Caco-2 (cell line): ENCODE results near the gene PTGES2. TPM values are rescaled to one million over a fixed set of nuclear protein-coding genes. Genes with fewer than 3 reads are reported as not detected.

Source experiments
- BruUV-seq: library from RNA; stranded (reverse); fragments of 400-500 nt; replicated peaks from 2 replicates; lab custom pipeline; 2021; lab: Mats Ljungman, UMichigan
- CTCF ChIA-PET: fragments of 300-600 bp; sonication (Branson Sonifier 250); formaldehyde crosslinking; loops from one replicate; lab custom pipeline; 2022; ENCODE audit warnings: antibody characterized with exemption; lab: Charles Lee
- POLR2A ChIA-PET: fragments of 300-600 bp; sonication (Branson Sonifier 250); formaldehyde crosslinking; loops from one replicate; lab custom pipeline; 2022; ENCODE audit warnings: antibody characterized with exemption; lab: Charles Lee
- DNase-seq, 2 experiments: peaks; one replicate each; pipeline versions ENCODE4 v3.0.0 to v3.0.0-alpha.2; 2020 to 2022
- H3K27me3 ChIP-seq: replicated peaks from 2 replicates; pipeline ENCODE4 v1.6.0; 2011; ENCODE audit warnings: low read length; ENCODE audit not compliant: control insufficient read depth, insufficient read depth
- H3K36me3 ChIP-seq: 2 replicates; pipeline ENCODE4 v1.5.1; 2011; ENCODE audit warnings: low read length; ENCODE audit not compliant: control insufficient read depth, insufficient read depth
- H3K4me1 ChIP-seq: fragments of 250-450 bp; sonication (Bioruptor Pico); 2 replicates; pipeline ENCODE4 v1.5.1; 2020; ENCODE audit warnings: mild to moderate bottlenecking
- H3K4me3 ChIP-seq: 2 replicates; pipeline ENCODE4 v1.5.1; 2011; ENCODE audit warnings: low read depth, mild to moderate bottlenecking, control low read depth, low read length
- H3K9me3 ChIP-seq: fragments of 250-450 bp; sonication (Bioruptor Pico); 2 replicates; pipeline ENCODE4 v1.5.1; 2020; ENCODE audit warnings: mild to moderate bottlenecking, moderate library complexity
- H3K27ac Mint-ChIP-seq: one replicate; pipeline ENCODE4 v1.8.0; 2022; ENCODE audit warnings: mixed read lengths; ENCODE audit not compliant: unreplicated experiment
- H3K27me3 Mint-ChIP-seq: one replicate; pipeline ENCODE4 v1.8.0; 2022; ENCODE audit warnings: mixed read lengths; ENCODE audit not compliant: insufficient read depth, unreplicated experiment
- H3K36me3 Mint-ChIP-seq: one replicate; pipeline ENCODE4 v1.8.0; 2022; ENCODE audit warnings: mild to moderate bottlenecking, mixed read lengths; ENCODE audit not compliant: insufficient read depth, unreplicated experiment
- H3K4me1 Mint-ChIP-seq: one replicate; pipeline ENCODE4 v1.8.0; 2022; ENCODE audit warnings: low read depth, mixed read lengths; ENCODE audit not compliant: unreplicated experiment
- H3K4me3 Mint-ChIP-seq: one replicate; pipeline ENCODE4 v1.8.0; 2022; ENCODE audit warnings: mild to moderate bottlenecking, moderate library complexity, mixed read lengths; ENCODE audit not compliant: unreplicated experiment
- H3K9me3 Mint-ChIP-seq: one replicate; pipeline ENCODE4 v1.8.0; 2022; ENCODE audit warnings: mixed read lengths; ENCODE audit not compliant: unreplicated experiment
- intact Hi-C: fragments of 100-400 bp; cut with micrococcal nuclease; formaldehyde crosslinking; loops from one replicate; pipeline ENCODE4 v1.10.0; 2022; ENCODE audit not compliant: unreplicated experiment
- total RNA-seq: library from RNA; stranded (reverse); gene quantifications from 2 replicates; pipeline ENCODE4 v1.2.3, GENCODE V29; 2022
- TF ChIP-seq, protein P1 (sequence below), 2 experiments: fragments of 200-600 bp in 1 of 2; IDR thresholded peaks; 1 replicate in 1 of 2; 2 replicates in 1 of 2; pipeline versions ENCODE4 v1.5.1 to v1.8.0; 2011 to 2022; ENCODE audit warnings: antibody characterized with exemption in 1 of 2, control low read depth in 1 of 2, inconsistent platforms in 1 of 2, low read depth in 1 of 2, low read length in 1 of 2, mild to moderate bottlenecking in 1 of 2, moderate library complexity in 1 of 2; ENCODE audit not compliant: insufficient read depth in 1 of 2, severe bottlenecking in 1 of 2, unreplicated experiment in 1 of 2

Gene PTGES2
- total RNA-seq, 1 experiment from 2014 or later, result 123 TPM

DNA sequence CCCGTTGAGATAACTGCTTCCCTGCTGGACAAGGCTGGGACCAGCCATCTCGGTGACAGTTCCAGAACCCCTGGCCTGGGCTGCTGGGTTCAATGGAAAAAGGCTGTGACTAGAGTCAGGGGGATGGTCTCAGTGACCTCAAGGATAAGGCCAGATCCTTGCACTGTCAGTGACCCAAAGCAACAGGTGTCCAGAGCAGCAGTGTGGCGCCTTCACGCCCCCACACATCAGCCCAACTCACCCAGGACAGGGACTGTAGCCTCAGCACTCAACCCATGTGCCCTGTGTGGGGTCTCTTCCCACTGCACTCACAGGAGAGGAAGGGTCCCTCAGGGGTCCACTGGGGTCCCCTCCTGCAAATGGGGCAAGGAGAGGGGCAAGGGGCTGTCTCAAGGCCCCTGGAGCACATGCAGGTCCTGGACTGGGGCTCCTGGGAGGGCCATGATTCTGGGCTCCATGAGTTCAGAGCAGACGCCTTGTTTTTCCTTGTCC, 21.0 kb upstream of the PTGES2 start:
- H3K4me1 Mint-ChIP-seq, result no peaks in the 10 kb centered on the region
- H3K4me3 Mint-ChIP-seq, result no peak overlapping the region
- peaks cover 15% of the 10 kb centered on the region; the same call in 1 of the 2 replicates for H3K4me1 ChIP-seq
- no peaks in the 10 kb centered on the region for H3K36me3 Mint-ChIP-seq
- ChIA-PET POLR2A (no interaction called here), CTCF (no interaction called here)
- BruUV-seq, result no TSS peak
- H3K9me3 ChIP-seq, result no peaks in the 10 kb centered on the region
- TF ChIP-seq, protein P1, sequence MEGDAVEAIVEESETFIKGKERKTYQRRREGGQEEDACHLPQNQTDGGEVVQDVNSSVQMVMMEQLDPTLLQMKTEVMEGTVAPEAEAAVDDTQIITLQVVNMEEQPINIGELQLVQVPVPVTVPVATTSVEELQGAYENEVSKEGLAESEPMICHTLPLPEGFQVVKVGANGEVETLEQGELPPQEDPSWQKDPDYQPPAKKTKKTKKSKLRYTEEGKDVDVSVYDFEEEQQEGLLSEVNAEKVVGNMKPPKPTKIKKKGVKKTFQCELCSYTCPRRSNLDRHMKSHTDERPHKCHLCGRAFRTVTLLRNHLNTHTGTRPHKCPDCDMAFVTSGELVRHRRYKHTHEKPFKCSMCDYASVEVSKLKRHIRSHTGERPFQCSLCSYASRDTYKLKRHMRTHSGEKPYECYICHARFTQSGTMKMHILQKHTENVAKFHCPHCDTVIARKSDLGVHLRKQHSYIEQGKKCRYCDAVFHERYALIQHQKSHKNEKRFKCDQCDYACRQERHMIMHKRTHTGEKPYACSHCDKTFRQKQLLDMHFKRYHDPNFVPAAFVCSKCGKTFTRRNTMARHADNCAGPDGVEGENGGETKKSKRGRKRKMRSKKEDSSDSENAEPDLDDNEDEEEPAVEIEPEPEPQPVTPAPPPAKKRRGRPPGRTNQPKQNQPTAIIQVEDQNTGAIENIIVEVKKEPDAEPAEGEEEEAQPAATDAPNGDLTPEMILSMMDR (IDR thresholded peaks at IDR 0.05; ENCODE audit: insufficient read depth in 1 of 2, low read depth in 1 of 2, low read length in 1 of 2, severe bottlenecking in 1 of 2, unreplicated experiment in 1 of 2), result no peak
- no peaks in the 10 kb centered on the region for H3K9me3 Mint-ChIP-seq
- H3K27ac Mint-ChIP-seq, result no peak overlapping the region
- H3K27me3 Mint-ChIP-seq, result no peaks in the 10 kb centered on the region
- no peak overlapping the region for H3K4me3 ChIP-seq
- peak in 1 of 2 experiments; percentile 29 for DNase-seq
- intact Hi-C loops, result no loop called here
- no peaks in the 10 kb centered on the region for H3K27me3 ChIP-seq
- no peaks in the 10 kb centered on the region for H3K36me3 ChIP-seq

DNA sequence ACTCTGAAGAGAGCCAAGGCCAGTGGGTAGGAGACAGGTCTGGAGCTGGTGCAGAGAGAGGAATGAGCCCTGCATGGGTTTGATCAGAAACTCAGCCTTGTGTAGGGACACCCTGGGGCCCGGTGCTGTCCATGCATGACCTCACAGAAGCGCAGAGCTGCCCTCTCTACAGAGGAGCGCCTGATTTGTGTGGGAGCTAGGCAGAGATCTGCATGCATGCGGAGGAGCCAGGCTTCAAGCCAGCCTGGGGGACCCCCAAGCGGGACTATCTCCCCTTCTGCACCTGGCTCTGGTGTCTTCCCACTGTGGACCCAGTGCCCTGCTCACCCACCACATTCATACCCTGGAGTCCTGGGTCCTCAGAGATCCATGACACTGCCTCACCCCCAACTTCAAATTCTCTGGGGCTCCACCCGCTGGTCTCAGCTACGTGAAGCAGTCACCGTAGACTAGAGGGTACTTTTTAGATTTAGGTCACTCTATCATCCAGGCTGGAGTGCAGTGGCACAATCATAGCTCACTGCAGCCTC, 19.1 kb upstream of the PTGES2 start:
- no TSS peak for BruUV-seq
- H3K9me3 ChIP-seq, result no peaks in the 10 kb centered on the region
- intact Hi-C loops, result no loop called here
- H3K36me3 ChIP-seq, result no peaks in the 10 kb centered on the region
- ChIA-PET POLR2A (no interaction called here), CTCF (no interaction called here)
- peaks cover 15% of the 10 kb centered on the region; the same call in 1 of the 2 replicates for H3K4me1 ChIP-seq
- no peak overlapping the region for H3K4me3 Mint-ChIP-seq
- no peaks in the 10 kb centered on the region for H3K4me1 Mint-ChIP-seq
- H3K4me3 ChIP-seq, result no peak overlapping the region
- peak in 1 of 2 experiments; percentile 25 for DNase-seq
- H3K36me3 Mint-ChIP-seq, result no peaks in the 10 kb centered on the region
- H3K9me3 Mint-ChIP-seq, result no peaks in the 10 kb centered on the region
- TF ChIP-seq, protein P1 (IDR thresholded peaks at IDR 0.05; ENCODE audit: insufficient read depth in 1 of 2, low read depth in 1 of 2, low read length in 1 of 2, severe bottlenecking in 1 of 2, unreplicated experiment in 1 of 2), result no peak
- no peaks in the 10 kb centered on the region for H3K27me3 Mint-ChIP-seq
- no peak overlapping the region for H3K27ac Mint-ChIP-seq
- no peaks in the 10 kb centered on the region for H3K27me3 ChIP-seq

DNA sequence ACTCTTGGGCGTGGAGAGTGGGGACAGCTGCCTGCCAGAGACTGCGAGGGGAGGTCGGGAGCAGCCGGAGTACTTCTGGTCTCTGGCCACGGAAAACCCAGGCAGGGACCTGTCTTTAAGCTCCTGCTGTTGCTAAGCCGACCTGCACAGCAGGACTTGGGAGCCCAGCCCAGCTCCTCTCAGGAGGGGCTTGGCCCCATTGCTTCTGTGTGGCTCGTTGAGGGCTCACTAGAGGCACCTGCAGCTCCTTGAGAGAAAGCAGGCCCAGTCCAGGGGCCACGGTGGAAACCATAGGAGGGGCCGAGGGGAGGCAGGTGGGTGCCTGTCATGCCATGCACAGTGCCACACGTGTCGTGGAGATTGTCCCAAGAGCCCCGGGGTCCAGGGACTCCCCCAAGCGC, 18.4 kb upstream of the PTGES2 start:
- TF ChIP-seq, protein P1 (IDR thresholded peaks at IDR 0.05; ENCODE audit: insufficient read depth in 1 of 2, low read depth in 1 of 2, low read length in 1 of 2, severe bottlenecking in 1 of 2, unreplicated experiment in 1 of 2), result no peak
- Mint-ChIP-seq H3K27ac (peak overlapping the region; percentile 55), H3K4me1 (no peaks in the 10 kb centered on the region), H3K36me3 (no peaks in the 10 kb centered on the region), H3K4me3 (no peak overlapping the region), H3K9me3 (no peaks in the 10 kb centered on the region), H3K27me3 (no peaks in the 10 kb centered on the region)
- ChIA-PET POLR2A (no interaction called here), CTCF (interaction anchor here (1.0 kb wide), 1 partner anchor 14 kb away, joined by 3 read pairs; the partner anchor contains the start of gene BBLN)
- Histone ChIP-seq H3K27me3 (no peaks in the 10 kb centered on the region), H3K36me3 (no peaks in the 10 kb centered on the region), H3K4me1 (peaks cover 15% of the 10 kb centered on the region; the same call in 1 of the 2 replicates), H3K4me3 (no peak overlapping the region), H3K9me3 (no peaks in the 10 kb centered on the region)
- no TSS peak for BruUV-seq
- intact Hi-C loops, result no loop called here
- no peak for DNase-seq
